K562 (cell line): ENCODE results near the gene TBC1D17. TPM values are rescaled to one million over a fixed set of nuclear protein-coding genes. Genes with fewer than 3 reads are reported as not detected.
A peak's percentile ranks its signal among the peaks of the same experiment; 100 is the strongest.

Source experiments
- HDAC2 ChIP-seq: fragments of 450-650 bp; IDR thresholded peaks from 2 replicates; pipeline ENCODE4 v1.6.1; 2016; ENCODE audit warnings: mild to moderate bottlenecking
- KLF13 ChIP-seq: fragments of 450-650 bp; IDR thresholded peaks from 2 replicates; pipeline ENCODE4 v1.6.1; 2016; ENCODE audit warnings: missing genetic modification characterization, low read depth, mild to moderate bottlenecking, missing compliant biosample characterization, moderate library complexity, borderline replicate concordance
- MGA ChIP-seq: fragments of 450-650 bp; IDR thresholded peaks from 2 replicates; pipeline ENCODE4 v1.6.1; 2016; ENCODE audit warnings: mild to moderate bottlenecking, moderate library complexity
- POLR2A ChIP-seq: fragments of 450-650 bp; conservative IDR thresholded peaks from 2 replicates; pipeline ENCODE4 v1.6.1; 2016
- POLR2H ChIP-seq: IDR thresholded peaks from 2 replicates; pipeline ENCODE4 v1.6.1; 2016; ENCODE audit warnings: missing genetic modification characterization, low read depth, mild to moderate bottlenecking, control low read depth, missing compliant biosample characterization, moderate library complexity
- RAD51 ChIP-seq: fragments of 450-650 bp; IDR thresholded peaks from 2 replicates; pipeline ENCODE4 v1.7.1; 2016; ENCODE audit warnings: low read depth, mild to moderate bottlenecking, borderline replicate concordance
- RUNX1 ChIP-seq: sonication (generic); IDR thresholded peaks from 2 replicates; pipeline ENCODE4 v1.6.1; 2016; ENCODE audit warnings: antibody characterized with exemption, low read depth
- SAP30 ChIP-seq: fragments of 200-600 bp; sonication (generic); IDR thresholded peaks from 2 replicates; pipeline ENCODE4 v1.6.1; 2012; ENCODE audit warnings: borderline replicate concordance, low read depth, mild to moderate bottlenecking, moderate library complexity, low read length, control low read depth, inconsistent platforms; ENCODE audit not compliant: insufficient read depth, poor library complexity, severe bottlenecking
- TARDBP ChIP-seq: fragments of 450-650 bp; IDR thresholded peaks from 2 replicates; pipeline ENCODE4 v1.6.1; 2016
- ZFX ChIP-seq: sonication (generic); formaldehyde crosslinking; IDR thresholded peaks from 2 replicates; pipeline ENCODE4 v1.8.0; 2022; ENCODE audit warnings: mild to moderate bottlenecking, missing genetic modification reagents, moderate library complexity
- polyA plus RNA-seq, 8 experiments: library from polyadenylated mRNA; depleted of rRNA in 4 of 8; stranded (reverse) in 5 of 8; unstranded in 3 of 8; fragments of >200 nt; fragmentation: Nextera tagmentation in 2 of 8; fragmentation: Illumina TruSeq in 1 of 8; extraction: Ambion mirVana in 2 of 8; extraction: Trizol in 1 of 8; gene quantifications; 2 replicates each; pipeline versions ENCODE4 v1.2.1 to v1.2.3, GENCODE V29; 2011 to 2014; ENCODE audit warnings: inconsistent platforms in 1 of 8, missing spikeins in 1 of 8
- total RNA-seq, 7 experiments: library from RNA; depleted of rRNA in 6 of 7; stranded (reverse); fragments of >200 nt in 6 of 7; fragmentation: Illumina TruSeq in 2 of 7; extraction: Trizol in 2 of 7; gene quantifications; 2 replicates each; pipeline versions ENCODE4 v1.2.1 to v1.2.3, GENCODE V29; 2011 to 2021; ENCODE audit warnings: low replicate concordance in 1 of 7
- TF ChIP-seq, protein P1 (sequence below): fragments of 450-650 bp; formaldehyde crosslinking; IDR thresholded peaks from 2 replicates; pipeline ENCODE4 v1.4.0; 2022; ENCODE audit warnings: missing genetic modification characterization
- TF ChIP-seq, protein P2 (sequence below): fragments of 200-800 bp; sonication (Bioruptor generic); IDR thresholded peaks from 2 replicates; pipeline ENCODE4 v1.6.1; 2017; ENCODE audit warnings: missing genetic modification characterization, missing compliant biosample characterization

TBC1D17 gene
- total and polyA plus RNA-seq, 9 of the 15 experiments (the other 6 are each of a cell fraction or from before 2014, with no cell fraction given): 0.42 to 16.0 (median 3.8) TPM

- TF ChIP-seq MGA (peak; percentile 82), POLR2H (no peak), ZFX (CRISPR knock-in tag) (0 out of 2 replicates have a peak, but pooled peaks have one; percentile 60), HDAC2 (0 out of 2 replicates have a peak, but pooled peaks have one; percentile 34), SAP30 (peak; percentile 90), RUNX1 (peak; percentile 8; the same call in 1 of the 2 replicates), KLF13 (tag) (0 out of 2 replicates have a peak, but pooled peaks have one; percentile 26), RAD51 (0 out of 2 replicates have a peak, but pooled peaks have one; percentile 4), POLR2A (no peak), TARDBP (peak; percentile 19; the same call in 1 of the 2 replicates)
- TF ChIP-seq, protein P1, sequence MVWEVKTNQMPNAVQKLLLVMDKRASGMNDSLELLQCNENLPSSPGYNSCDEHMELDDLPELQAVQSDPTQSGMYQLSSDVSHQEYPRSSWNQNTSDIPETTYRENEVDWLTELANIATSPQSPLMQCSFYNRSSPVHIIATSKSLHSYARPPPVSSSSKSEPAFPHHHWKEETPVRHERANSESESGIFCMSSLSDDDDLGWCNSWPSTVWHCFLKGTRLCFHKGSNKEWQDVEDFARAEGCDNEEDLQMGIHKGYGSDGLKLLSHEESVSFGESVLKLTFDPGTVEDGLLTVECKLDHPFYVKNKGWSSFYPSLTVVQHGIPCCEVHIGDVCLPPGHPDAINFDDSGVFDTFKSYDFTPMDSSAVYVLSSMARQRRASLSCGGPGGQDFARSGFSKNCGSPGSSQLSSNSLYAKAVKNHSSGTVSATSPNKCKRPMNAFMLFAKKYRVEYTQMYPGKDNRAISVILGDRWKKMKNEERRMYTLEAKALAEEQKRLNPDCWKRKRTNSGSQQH (CRISPR knock-in tag): no peak
- TF ChIP-seq, protein P2, sequence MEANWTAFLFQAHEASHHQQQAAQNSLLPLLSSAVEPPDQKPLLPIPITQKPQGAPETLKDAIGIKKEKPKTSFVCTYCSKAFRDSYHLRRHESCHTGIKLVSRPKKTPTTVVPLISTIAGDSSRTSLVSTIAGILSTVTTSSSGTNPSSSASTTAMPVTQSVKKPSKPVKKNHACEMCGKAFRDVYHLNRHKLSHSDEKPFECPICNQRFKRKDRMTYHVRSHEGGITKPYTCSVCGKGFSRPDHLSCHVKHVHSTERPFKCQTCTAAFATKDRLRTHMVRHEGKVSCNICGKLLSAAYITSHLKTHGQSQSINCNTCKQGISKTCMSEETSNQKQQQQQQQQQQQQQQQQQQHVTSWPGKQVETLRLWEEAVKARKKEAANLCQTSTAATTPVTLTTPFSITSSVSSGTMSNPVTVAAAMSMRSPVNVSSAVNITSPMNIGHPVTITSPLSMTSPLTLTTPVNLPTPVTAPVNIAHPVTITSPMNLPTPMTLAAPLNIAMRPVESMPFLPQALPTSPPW (CRISPR knock-in tag): peak; percentile 96
Observed at GRCh38 chr19:49890349-49891311, 13.1 kb downstream of the TBC1D17 start (continued).
